ENCODE measurements around the gene USP1.

GRCh38 chr1:62406576-62406975 lies 30.3 kb upstream of the USP1 start:
- no peak for TF ChIP-seq CTCF (conservative IDR thresholded peaks at IDR 0.05; ENCODE audit: low read length)
- TF ChIP-seq EZH2phosphoT487 (IDR thresholded peaks at IDR 0.05; ENCODE audit: borderline replicate concordance, low read depth, low read length), result no peak
